Duodenal mucosa (tissue), 2 donors: ENCODE results near the gene GSDMA.
"Not testable (repeated sequence)": the region's sequence is repeated elsewhere in the genome, so short reads cannot be mapped to it uniquely, and the experiment has no call there.

ENCODE experiments used
- H3K27ac ChIP-seq: one replicate; pipeline ENCODE4 v1.7.0; 2013; ENCODE audit warnings: low read depth, low read length
- H3K27me3 ChIP-seq, 2 donors: one replicate each; pipeline ENCODE4 v1.7.0; 2013; ENCODE audit warnings: low read length in 2 of 2, control low read depth in 1 of 2; ENCODE audit not compliant: insufficient read depth in 2 of 2, control insufficient read depth in 1 of 2
- H3K36me3 ChIP-seq, 2 donors: one replicate each; pipeline ENCODE4 v1.7.0; 2013; ENCODE audit warnings: low read length in 2 of 2, control low read depth in 1 of 2; ENCODE audit not compliant: insufficient read depth in 2 of 2, control insufficient read depth in 1 of 2
- H3K4me1 ChIP-seq, 2 donors: one replicate each; pipeline ENCODE4 v1.7.0; 2013; ENCODE audit warnings: low read length in 2 of 2, control low read depth in 1 of 2; ENCODE audit not compliant: insufficient read depth in 2 of 2, control insufficient read depth in 1 of 2
- H3K4me3 ChIP-seq, 2 donors: one replicate each; pipeline ENCODE4 v1.7.0; 2013; ENCODE audit warnings: low read length in 2 of 2, low read depth in 1 of 2
- H3K9ac ChIP-seq, 2 donors: one replicate each; pipeline ENCODE4 v1.7.0; 2013; ENCODE audit warnings: low read length in 2 of 2, low read depth in 1 of 2
- H3K9me3 ChIP-seq, 2 donors: one replicate each; pipeline ENCODE4 v1.7.0; 2013; ENCODE audit warnings: low read length in 2 of 2, control low read depth in 1 of 2; ENCODE audit not compliant: control insufficient read depth in 1 of 2

Gene GSDMA

GRCh38 chr17:40012017-40012647, 49.3 kb downstream of the GSDMA start:
- H3K4me1 ChIP-seq, result peaks cover 17% of the 10 kb centered on the region in 2 donors
- H3K9ac ChIP-seq, H3K36me3 ChIP-seq, H3K27me3 ChIP-seq, H3K9me3 ChIP-seq, H3K27ac ChIP-seq, H3K4me3 ChIP-seq: not testable (repeated sequence)

- Histone ChIP-seq H3K4me3 (no peak overlapping the region), H3K27me3 (no peaks in the 10 kb centered on the region), H3K4me1 (peaks cover 17% of the 10 kb centered on the region in 2 donors), H3K27ac (no peak overlapping the region), H3K9me3 (no peaks in the 10 kb centered on the region), H3K9ac (no peak overlapping the region), H3K36me3 (peaks cover 2 to 9% of the 10 kb centered on the region in 2 donors)
These were observed 51.7 kb downstream of the GSDMA start for GRCh38 chr17:40014375-40014980.

- Histone ChIP-seq H3K4me3 (peak within 1 kb of the TSS in 1 of 2 donors; percentile 14), H3K27me3 (no peaks in the 10 kb centered on the region), H3K4me1 (peaks cover 17% of the 10 kb centered on the region in 2 donors), H3K9me3 (no peaks in the 10 kb centered on the region), H3K27ac (no peak within 1 kb of the TSS), H3K36me3 (peaks cover 8 to 17% of the 10 kb centered on the region in 2 donors), H3K9ac (no peak within 1 kb of the TSS)
These were observed 52.5 kb downstream of the GSDMA start, which contains the start of gene CSF3 for GRCh38 chr17:40015005-40015997. Gene CSF3, plus strand, starts transcription at chr17:40015440. Its CDS starts 35 bp downstream, at chr17:40015475.

GRCh38 chr17:40015998-40016985, 53.5 kb downstream of the GSDMA start:
- H3K4me3 ChIP-seq, result no peak overlapping the region
- H3K27ac ChIP-seq, result no peak overlapping the region
- H3K4me1 ChIP-seq, result peaks cover 17% of the 10 kb centered on the region in 2 donors
- no peaks in the 10 kb centered on the region for H3K27me3 ChIP-seq
- no peaks in the 10 kb centered on the region for H3K9me3 ChIP-seq
- peaks cover 8 to 23% of the 10 kb centered on the region in 2 donors for H3K36me3 ChIP-seq
- no peak overlapping the region for H3K9ac ChIP-seq

GRCh38 chr17:40017422-40018080, 54.7 kb downstream of the GSDMA start:
- Histone ChIP-seq H3K4me1 (peaks cover 17% of the 10 kb centered on the region in 2 donors), H3K4me3 (no peak overlapping the region), H3K27ac (peak overlapping the region; percentile 25), H3K27me3 (no peaks in the 10 kb centered on the region), H3K9ac (no peak overlapping the region), H3K36me3 (peaks cover 11 to 35% of the 10 kb centered on the region in 2 donors), H3K9me3 (no peaks in the 10 kb centered on the region)

GRCh38 chr17:40018211-40019121, 55.7 kb downstream of the GSDMA start:
- no peak overlapping the region for H3K9ac ChIP-seq
- peaks cover 17% of the 10 kb centered on the region in 2 donors for H3K4me1 ChIP-seq
- H3K27ac ChIP-seq, result no peak overlapping the region
- H3K36me3 ChIP-seq, result peaks cover 11 to 43% of the 10 kb centered on the region in 2 donors
- no peaks in the 10 kb centered on the region for H3K27me3 ChIP-seq
- no peak overlapping the region for H3K4me3 ChIP-seq
- no peaks in the 10 kb centered on the region for H3K9me3 ChIP-seq

- Histone ChIP-seq H3K27me3 (no peaks in the 10 kb centered on the region), H3K36me3 (peaks cover 11 to 43% of the 10 kb centered on the region in 2 donors), H3K4me1 (peaks cover 11 to 15% of the 10 kb centered on the region in 2 donors), H3K9me3 (no peaks in the 10 kb centered on the region), H3K9ac (no peak overlapping the region), H3K4me3 (no peak overlapping the region), H3K27ac (no peak overlapping the region)
These were observed 56.6 kb downstream of the GSDMA start for GRCh38 chr17:40019140-40019991.

- H3K4me1 ChIP-seq, result peaks cover 6 to 8% of the 10 kb centered on the region in 2 donors
- H3K4me3 ChIP-seq, result no peak overlapping the region
- no peak overlapping the region for H3K27ac ChIP-seq
- peaks cover 11 to 47% of the 10 kb centered on the region in 2 donors for H3K36me3 ChIP-seq
- H3K27me3 ChIP-seq, result no peaks in the 10 kb centered on the region
- H3K9me3 ChIP-seq, result no peaks in the 10 kb centered on the region
- no peak overlapping the region for H3K9ac ChIP-seq
These were observed 57.3 kb downstream of the GSDMA start for GRCh38 chr17:40020146-40020545.
